K562 (cell line): Measurements from ENCODE around the gene CTTNBP2NL. TPM values are rescaled to one million over a fixed set of nuclear protein-coding genes. Genes with fewer than 3 reads are reported as not detected.

Experiments used
- ATAC-seq: fragments of 200-7000 bp; cut with Tn5 transposase; 3 replicates; pipeline ENCODE4 v1.9.1; 2020; ENCODE audit warnings: moderate library complexity
- BruUV-seq: library from RNA; stranded (reverse); fragments of 400-500 nt; replicated peaks from 2 replicates; lab custom pipeline; 2021; lab: Mats Ljungman, UMichigan
- CTCF ChIA-PET: fragments of 300-600 bp; formaldehyde crosslinking; extraction: SDS; loops from one replicate; lab custom pipeline; 2021; ENCODE audit warnings: low intra/inter-chr PET ratio; lab: Yijun Ruan, JAX
- POLR2A ChIA-PET: fragments of 300-600, 350-650 bp; sonication (Branson Sonifier 250); formaldehyde crosslinking; extraction: SDS; loops from one replicate; lab custom pipeline; 2021; ENCODE audit warnings: antibody characterized with exemption, inconsistent platforms; lab: Yijun Ruan, JAX
- DNase-seq, 4 experiments: peaks; one replicate each; pipeline versions ENCODE4 v3.0.0 to v3.0.0-alpha.2; 2011 to 2018; ENCODE audit warnings: low spot score in 3 of 4, mixed read lengths in 3 of 4; ENCODE audit errors: extremely low read depth in 1 of 4
- FAIRE-seq: peaks from 2 replicates; lab custom pipeline; 2011; peaks lifted over from hg19 to GRCh38; lab: Jason Lieb, UNC
- H2AFZ ChIP-seq: 2 replicates; pipeline ENCODE4 v1.6.0; 2011; ENCODE audit warnings: low read depth, low read length, control low read depth, inconsistent platforms
- H3K27ac ChIP-seq: fragments of 200-600 bp; 3 replicates; pipeline ENCODE4 v1.8.0; 2011; ENCODE audit warnings: low read depth, mild to moderate bottlenecking, control low read depth, inconsistent platforms, low read length, moderate library complexity, mixed read lengths; ENCODE audit errors: extremely low read depth
- H3K27me3 ChIP-seq, 2 experiments: fragments of 300-600 bp in 1 of 2; 2 replicates in 1 of 2; 3 replicates in 1 of 2; pipeline versions ENCODE4 v1.6.0 to v1.8.0; 2011; ENCODE audit warnings: inconsistent platforms in 2 of 2, low read length in 2 of 2, mild to moderate bottlenecking in 1 of 2, mixed read lengths in 1 of 2, moderate library complexity in 1 of 2; ENCODE audit not compliant: control insufficient read depth in 2 of 2, insufficient read depth in 2 of 2
- H3K36me3 ChIP-seq: fragments of 300-600 bp; 3 replicates; pipeline ENCODE4 v1.8.0; 2011; ENCODE audit warnings: mild to moderate bottlenecking, low read length, inconsistent platforms; ENCODE audit not compliant: control insufficient read depth, insufficient read depth
- H3K4me1 ChIP-seq, 2 experiments: fragments of 200-600 bp in 1 of 2; replicated peaks in 1 of 2; 2 replicates in 1 of 2; 3 replicates in 1 of 2; pipeline versions ENCODE4 v1.5.1 to v1.8.0; 2011; ENCODE audit warnings: inconsistent platforms in 2 of 2, low read length in 2 of 2, mild to moderate bottlenecking in 1 of 2, mixed read lengths in 1 of 2, moderate library complexity in 1 of 2; ENCODE audit not compliant: control insufficient read depth in 2 of 2, insufficient read depth in 2 of 2
- H3K4me2 ChIP-seq: 2 replicates; pipeline ENCODE4 v1.6.1; 2011; ENCODE audit warnings: low read length, control low read depth, inconsistent platforms, mixed read lengths; ENCODE audit not compliant: insufficient read depth
- H3K4me3 ChIP-seq: fragments of 200-600 bp; sonication (generic), shearing (Covaris generic); 2 replicates; pipeline ENCODE4 v1.5.1; 2016; ENCODE audit warnings: control low read depth, inconsistent platforms
- H3K79me2 ChIP-seq: fragments of 200-600 bp; 3 replicates; pipeline ENCODE4 v1.8.0; 2011; ENCODE audit warnings: low read length, inconsistent platforms; ENCODE audit not compliant: control insufficient read depth, insufficient read depth
- H3K9ac ChIP-seq, 2 experiments: 2 replicates each; pipeline versions ENCODE4 v1.6.0 to v1.6.1; 2011; ENCODE audit warnings: low read depth in 2 of 2, low read length in 2 of 2, control low read depth in 1 of 2, inconsistent platforms in 1 of 2, mild to moderate bottlenecking in 1 of 2, mixed read lengths in 1 of 2; ENCODE audit not compliant: insufficient read depth in 1 of 2
- H3K9me1 ChIP-seq: one replicate; pipeline ENCODE4 v1.6.0; 2011; ENCODE audit warnings: inconsistent platforms, mild to moderate bottlenecking, low read length, moderate library complexity; ENCODE audit not compliant: control insufficient read depth, insufficient read depth
- H3K9me3 ChIP-seq: replicated peaks from 2 replicates; pipeline ENCODE4 v1.5.1; 2011; ENCODE audit warnings: low read depth, low read length, inconsistent platforms; ENCODE audit not compliant: control insufficient read depth, insufficient read depth
- H4K20me1 ChIP-seq: replicated peaks from 2 replicates; pipeline ENCODE4 v1.6.1; 2011; ENCODE audit warnings: low read length, inconsistent platforms, mixed read lengths; ENCODE audit not compliant: control insufficient read depth, insufficient read depth
- BCOR ChIP-seq: fragments of 450-650 bp; IDR thresholded peaks from 2 replicates; pipeline ENCODE4 v1.6.1; 2016
- HDAC6 ChIP-seq: IDR thresholded peaks from 2 replicates; pipeline ENCODE4 v1.6.1; 2012; ENCODE audit warnings: low read depth, mild to moderate bottlenecking, control low read depth, inconsistent platforms, low read length, moderate library complexity
- KDM4B ChIP-seq, 2 experiments: fragments of 450-650 bp in 1 of 2; sonication (generic) in 1 of 2; IDR thresholded peaks; 2 replicates each; pipeline ENCODE4 v1.6.1; 2016 to 2017; ENCODE audit warnings: borderline replicate concordance in 2 of 2, antibody characterized with exemption in 1 of 2, low read depth in 1 of 2, mild to moderate bottlenecking in 1 of 2
- MLLT1 ChIP-seq, 2 experiments: fragments of 450-650 bp; IDR thresholded peaks; 2 replicates each; pipeline ENCODE4 v1.6.1; 2016
- PML ChIP-seq: IDR thresholded peaks from 2 replicates; pipeline ENCODE4 v1.6.1; 2012; ENCODE audit warnings: low read length, inconsistent platforms
- THAP7 ChIP-seq: fragments of 250-450 bp; sonication (Bioruptor Pico); IDR thresholded peaks from 2 replicates; pipeline ENCODE4 v1.5.0; 2021
- TRIM25 ChIP-seq: fragments of 450-650 bp; IDR thresholded peaks from 2 replicates; pipeline ENCODE4 v1.7.0; 2016; ENCODE audit warnings: borderline replicate concordance
- ZBTB40 ChIP-seq, 2 experiments: fragments of 450-650 bp in 1 of 2; sonication (generic) in 1 of 2; formaldehyde crosslinking in 1 of 2; IDR thresholded peaks; 2 replicates each; pipeline versions ENCODE4 v1.7.1 to v1.9.0; 2016 to 2022; ENCODE audit warnings: inconsistent platforms in 1 of 2, mild to moderate bottlenecking in 1 of 2, missing genetic modification reagents in 1 of 2
- ZNF668 ChIP-seq: fragments of 250-450 bp; sonication (Bioruptor Pico); IDR thresholded peaks from 2 replicates; pipeline ENCODE4 v1.8.0; 2022; ENCODE audit warnings: mild to moderate bottlenecking, inconsistent platforms
- WGBS: fragments of 100-300 bp; shearing (Covaris generic); methylation state at CpG from one replicate; pipeline ENCODE4 v1.1.6; 2016; ENCODE audit warnings: low coverage, mixed read lengths; ENCODE audit not compliant: insufficient coverage; ENCODE audit errors: missing lambda C conversion rate; 5-methylcytosine and 5-hydroxymethylcytosine counted together
- in situ Hi-C: fragments of 300-500 bp; cut with MboI; formaldehyde crosslinking; loops from 4 replicates; pipeline ENCODE4 v1.15.0; 2018; ENCODE audit warnings: inconsistent platforms, mixed read lengths
- intact Hi-C: fragments of 100-400 bp; cut with micrococcal nuclease; formaldehyde crosslinking; loops from 2 replicates; pipeline ENCODE4 v1.14.2; 2022
- polyA plus RNA-seq, 8 experiments: library from polyadenylated mRNA; depleted of rRNA in 4 of 8; stranded (reverse) in 5 of 8; unstranded in 3 of 8; fragments of >200 nt; fragmentation: Nextera tagmentation in 2 of 8; fragmentation: Illumina TruSeq in 1 of 8; extraction: Ambion mirVana in 2 of 8; extraction: Trizol in 1 of 8; gene quantifications; 2 replicates each; pipeline versions ENCODE4 v1.2.1 to v1.2.3, GENCODE V29; 2011 to 2014; ENCODE audit warnings: inconsistent platforms in 1 of 8, missing spikeins in 1 of 8
- total RNA-seq, 7 experiments: library from RNA; depleted of rRNA in 6 of 7; stranded (reverse); fragments of >200 nt in 6 of 7; fragmentation: Illumina TruSeq in 2 of 7; extraction: Trizol in 2 of 7; gene quantifications; 2 replicates each; pipeline versions ENCODE4 v1.2.1 to v1.2.3, GENCODE V29; 2011 to 2021; ENCODE audit warnings: low replicate concordance in 1 of 7

The CTTNBP2NL gene
- total and polyA plus RNA-seq, 9 of the 15 experiments (the other 6 are each of a cell fraction or from before 2014, with no cell fraction given), result 0.27 to 1.4 (median 0.62) TPM

- Histone ChIP-seq H3K27ac (no peak overlapping the region), H3K4me1 (no peaks in the 10 kb centered on the region), H3K4me2 (no peak overlapping the region), H3K27me3 (peaks cover 19 to 33% of the 10 kb centered on the region in 2 experiments), H3K79me2 (no peaks in the 10 kb centered on the region), H2AFZ (no peak overlapping the region), H3K36me3 (no peaks in the 10 kb centered on the region), H3K9me1 (no peaks in the 10 kb centered on the region), H4K20me1 (no peaks in the 10 kb centered on the region), H3K9ac (no peak overlapping the region), H3K4me3 (no peak overlapping the region), H3K9me3 (no peaks in the 10 kb centered on the region)
- DNase-seq, result no peak
- ChIA-PET CTCF (no interaction called here), POLR2A (interaction anchor here (0.6 kb wide), 2 partner anchors 19 to 149 kb away, joined by 3 read pairs; no protein-coding TSS in a partner anchor)
- intact Hi-C loops, result no loop called here
- 0% methylated on average over 1 of the region's 1 CpG for WGBS
- in situ Hi-C loops, result no loop called here
- no TSS peak for BruUV-seq
- ATAC-seq, result no peak
- FAIRE-seq, result no peak
- no peak for TF ChIP-seq PML
- TF ChIP-seq ZNF668 (CRISPR knock-in tag), result no peak
- no peak for TF ChIP-seq ZBTB40 (IDR thresholded peaks at IDR 0.05)
- no peak for TF ChIP-seq ZBTB40 (CRISPR knock-in tag; IDR thresholded peaks at IDR 0.05)
- TF ChIP-seq KDM4B (IDR thresholded peaks at IDR 0.05; ENCODE audit: borderline replicate concordance in 2 of 2, low read depth in 1 of 2), result no peak
- TF ChIP-seq MLLT1 (IDR thresholded peaks at IDR 0.05), result no peak
- TF ChIP-seq THAP7 (CRISPR knock-in tag), result no peak
- TF ChIP-seq TRIM25, result no peak
- TF ChIP-seq BCOR, result no peak
- TF ChIP-seq HDAC6, result no peak
Observed at GRCh38 chr1:112492076-112492475, 96.1 kb downstream of the CTTNBP2NL start.
